ENCODE data around the gene SHF.

Gene SHF

DNA sequence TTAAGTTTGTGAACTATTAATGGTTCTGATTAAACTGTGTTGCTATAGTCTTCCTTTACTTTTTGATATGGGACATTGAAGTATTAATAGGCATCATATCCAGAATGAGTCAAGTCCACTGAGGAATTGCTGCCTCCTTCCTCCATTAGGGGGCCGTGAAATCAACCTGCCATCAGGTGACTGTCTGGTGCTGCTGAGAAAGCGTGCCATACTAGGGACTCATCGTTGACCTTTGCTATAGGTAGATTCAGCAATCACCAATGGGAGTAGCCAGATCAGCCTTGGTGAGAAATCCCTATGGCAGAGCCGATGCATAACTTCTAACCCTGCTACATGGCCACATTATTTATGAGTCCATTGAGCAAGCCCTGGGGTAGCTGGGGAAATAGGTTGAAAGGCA, 34.2 kb upstream of the SHF start:
- H3K4me3 ChIP-seq (ENCODE audit: insufficient read depth, low read depth, low read length) = no peak overlapping the region
- H3K4me1 ChIP-seq (ENCODE audit: control insufficient read depth, insufficient read depth, low read length) = peaks cover 7% of the 10 kb centered on the region
- no peaks in the 10 kb centered on the region for H3K36me3 ChIP-seq (ENCODE audit: control insufficient read depth, insufficient read depth, low read length)
- no peak overlapping the region for H3K27ac ChIP-seq (ENCODE audit: insufficient read depth, low read depth, low read length, poor library complexity, severe bottlenecking)
- H3K9me3 ChIP-seq (ENCODE audit: control insufficient read depth, low read length) = no peaks in the 10 kb centered on the region
- H3K27me3 ChIP-seq (ENCODE audit: control insufficient read depth, insufficient read depth, low read length, poor library complexity, severe bottlenecking) = no peaks in the 10 kb centered on the region
- 84 to 89% methylated on average over 4 of the region's 4 CpGs for WGBS, 2 experiments

- Histone ChIP-seq H3K27me3 (ENCODE audit: control insufficient read depth, insufficient read depth, low read length, poor library complexity, severe bottlenecking) (no peaks in the 10 kb centered on the region), H3K9me3 (ENCODE audit: control insufficient read depth, low read length) (no peaks in the 10 kb centered on the region), H3K4me1 (ENCODE audit: control insufficient read depth, insufficient read depth, low read length) (peaks cover 7% of the 10 kb centered on the region), H3K27ac (ENCODE audit: insufficient read depth, low read depth, low read length, poor library complexity, severe bottlenecking) (no peak overlapping the region), H3K4me3 (ENCODE audit: insufficient read depth, low read depth, low read length) (no peak overlapping the region), H3K36me3 (ENCODE audit: control insufficient read depth, insufficient read depth, low read length) (no peaks in the 10 kb centered on the region)
- 94 to 96% methylated on average over 2 of the region's 2 CpGs for WGBS, 2 experiments
These were observed 33.4 kb upstream of the SHF start for GRCh38 chr15:45221053-45221599.

GRCh38 chr15:45212493-45212892, 24.7 kb upstream of the SHF start:
- Histone ChIP-seq H3K4me3 (ENCODE audit: insufficient read depth, low read depth, low read length) (no peak overlapping the region), H3K4me1 (ENCODE audit: control insufficient read depth, insufficient read depth, low read length) (no peaks in the 10 kb centered on the region), H3K9me3 (ENCODE audit: control insufficient read depth, low read length) (no peaks in the 10 kb centered on the region), H3K36me3 (ENCODE audit: control insufficient read depth, insufficient read depth, low read length) (no peaks in the 10 kb centered on the region), H3K27me3 (ENCODE audit: control insufficient read depth, insufficient read depth, low read length, poor library complexity, severe bottlenecking) (no peaks in the 10 kb centered on the region), H3K27ac (ENCODE audit: insufficient read depth, low read depth, low read length, poor library complexity, severe bottlenecking) (no peak overlapping the region)
- 93 to 100% methylated on average over 1 of the region's 1 CpG for WGBS, 2 experiments

DNA sequence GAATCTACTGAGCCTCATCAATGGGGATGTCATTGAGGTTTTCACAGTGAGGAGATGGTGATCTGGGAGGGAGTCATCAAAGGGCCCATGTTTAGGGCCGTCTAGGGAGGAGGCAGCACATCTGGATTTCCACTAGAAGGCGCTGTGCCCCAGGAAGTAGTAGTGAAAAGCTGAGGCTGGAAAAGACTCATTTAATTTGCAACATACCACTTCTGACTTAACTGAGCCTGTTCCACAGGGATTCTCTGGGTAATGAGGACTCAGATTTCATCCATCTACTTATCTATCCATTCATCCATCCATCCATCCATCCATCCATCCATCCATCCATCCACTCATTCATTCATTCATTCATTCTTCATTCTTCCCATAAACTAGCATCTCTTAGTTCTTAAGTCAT, 17.4 kb upstream of the SHF start:
- Histone ChIP-seq H3K9me3 (ENCODE audit: control insufficient read depth, low read length) (no peaks in the 10 kb centered on the region), H3K4me3 (ENCODE audit: insufficient read depth, low read depth, low read length) (no peak overlapping the region), H3K4me1 (ENCODE audit: control insufficient read depth, insufficient read depth, low read length) (no peaks in the 10 kb centered on the region), H3K27me3 (ENCODE audit: control insufficient read depth, insufficient read depth, low read length, poor library complexity, severe bottlenecking) (no peaks in the 10 kb centered on the region), H3K36me3 (ENCODE audit: control insufficient read depth, insufficient read depth, low read length) (no peaks in the 10 kb centered on the region), H3K27ac (ENCODE audit: insufficient read depth, low read depth, low read length, poor library complexity, severe bottlenecking) (no peak overlapping the region)
- 2 to 5% methylated on average over 2 of the region's 2 CpGs for WGBS, 2 experiments

GRCh38 chr15:45203182-45203581, 15.4 kb upstream of the SHF start:
- Histone ChIP-seq H3K36me3 (ENCODE audit: control insufficient read depth, insufficient read depth, low read length) (no peaks in the 10 kb centered on the region), H3K9me3 (ENCODE audit: control insufficient read depth, low read length) (no peaks in the 10 kb centered on the region)
- 86 to 93% methylated on average over 3 to 4 of the region's 4 CpGs for WGBS, 2 experiments

GRCh38 chr15:45201869-45202268, 14.1 kb upstream of the SHF start:
- Histone ChIP-seq H3K4me3 (ENCODE audit: insufficient read depth, low read depth, low read length) (no peak overlapping the region), H3K27ac (ENCODE audit: insufficient read depth, low read depth, low read length, poor library complexity, severe bottlenecking) (no peak overlapping the region), H3K36me3 (ENCODE audit: control insufficient read depth, insufficient read depth, low read length) (no peaks in the 10 kb centered on the region), H3K27me3 (ENCODE audit: control insufficient read depth, insufficient read depth, low read length, poor library complexity, severe bottlenecking) (no peaks in the 10 kb centered on the region), H3K9me3 (ENCODE audit: control insufficient read depth, low read length) (no peaks in the 10 kb centered on the region), H3K4me1 (ENCODE audit: control insufficient read depth, insufficient read depth, low read length) (no peaks in the 10 kb centered on the region)
- 87 to 89% methylated on average over 7 of the region's 7 CpGs for WGBS, 2 experiments

More at GRCh38 chr15:45203182-45203581, 15.4 kb upstream of the SHF start:
- Histone ChIP-seq H3K27ac (ENCODE audit: insufficient read depth, low read depth, low read length, poor library complexity, severe bottlenecking) (no peak overlapping the region), H3K27me3 (ENCODE audit: control insufficient read depth, insufficient read depth, low read length, poor library complexity, severe bottlenecking) (no peaks in the 10 kb centered on the region), H3K4me1 (ENCODE audit: control insufficient read depth, insufficient read depth, low read length) (no peaks in the 10 kb centered on the region), H3K4me3 (ENCODE audit: insufficient read depth, low read depth, low read length) (no peak overlapping the region)

- WGBS, 2 experiments = 89 to 90% methylated on average over 3 of the region's 3 CpGs
- no peaks in the 10 kb centered on the region for H3K4me1 ChIP-seq (ENCODE audit: control insufficient read depth, insufficient read depth, low read length)
- no peak overlapping the region for H3K4me3 ChIP-seq (ENCODE audit: insufficient read depth, low read depth, low read length)
- no peaks in the 10 kb centered on the region for H3K27me3 ChIP-seq (ENCODE audit: control insufficient read depth, insufficient read depth, low read length, poor library complexity, severe bottlenecking)
- H3K9me3 ChIP-seq (ENCODE audit: control insufficient read depth, low read length) = no peaks in the 10 kb centered on the region
- no peaks in the 10 kb centered on the region for H3K36me3 ChIP-seq (ENCODE audit: control insufficient read depth, insufficient read depth, low read length)
- peak overlapping the region; percentile 38 for H3K27ac ChIP-seq (ENCODE audit: insufficient read depth, low read depth, low read length, poor library complexity, severe bottlenecking)
These were observed 13.7 kb upstream of the SHF start for GRCh38 chr15:45201557-45201859.

- H3K36me3 ChIP-seq (ENCODE audit: control insufficient read depth, insufficient read depth, low read length) = no peaks in the 10 kb centered on the region
- peak overlapping the region; percentile 98 for H3K4me3 ChIP-seq (ENCODE audit: insufficient read depth, low read depth, low read length)
- peak overlapping the region; percentile 95 for H3K27ac ChIP-seq (ENCODE audit: insufficient read depth, low read depth, low read length, poor library complexity, severe bottlenecking)
- 3% methylated on average over 33 of the region's 34 CpGs for WGBS, 2 experiments
- H3K27me3 ChIP-seq (ENCODE audit: control insufficient read depth, insufficient read depth, low read length, poor library complexity, severe bottlenecking) = no peaks in the 10 kb centered on the region
- no peaks in the 10 kb centered on the region for H3K4me1 ChIP-seq (ENCODE audit: control insufficient read depth, insufficient read depth, low read length)
- H3K9me3 ChIP-seq (ENCODE audit: control insufficient read depth, low read length) = no peaks in the 10 kb centered on the region
These were observed 13.2 kb upstream of the SHF start for GRCh38 chr15:45200799-45201556.

DNA sequence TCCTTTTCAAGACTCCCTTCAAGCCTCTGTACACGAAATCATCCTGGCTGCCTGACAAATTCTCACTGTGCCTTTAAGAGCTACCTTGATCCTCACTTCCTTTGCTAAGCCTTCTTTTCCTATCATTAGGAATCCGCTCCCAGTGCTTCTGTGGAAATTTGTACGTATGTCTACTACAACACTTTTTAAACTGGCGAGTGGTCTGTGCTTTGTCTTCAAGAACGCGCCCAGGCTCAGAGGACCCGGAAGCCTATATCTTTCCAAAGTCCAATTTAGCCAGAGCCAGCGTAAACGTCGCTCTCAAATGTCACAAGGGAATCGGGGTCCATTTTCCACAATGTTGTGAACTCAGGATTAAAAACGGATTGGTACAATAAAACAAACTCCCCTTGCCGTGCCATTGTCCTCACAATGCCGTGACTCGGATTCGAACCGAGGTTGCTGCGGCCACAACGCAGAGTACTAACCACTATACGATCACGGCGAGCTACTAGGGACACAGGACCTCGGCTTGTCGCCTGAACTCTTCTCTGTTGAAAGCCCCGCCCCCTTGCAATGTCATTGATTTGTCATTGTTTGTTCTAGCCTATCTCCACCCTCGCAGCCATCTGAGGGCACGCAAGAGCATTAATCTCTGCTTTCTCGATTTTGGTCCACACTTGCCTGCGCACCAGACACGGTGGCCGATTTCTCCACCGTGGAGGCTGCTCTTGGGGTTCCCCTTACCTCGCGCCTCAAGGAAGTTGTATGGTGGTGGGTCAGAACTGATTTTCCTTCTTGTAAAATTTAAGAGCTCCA, 12.4 kb upstream of the SHF start:
- no peaks in the 10 kb centered on the region for H3K4me1 ChIP-seq (ENCODE audit: control insufficient read depth, insufficient read depth, low read length)
- WGBS, 2 experiments = 0% methylated on average over 34 of the region's 34 CpGs
- H3K27me3 ChIP-seq (ENCODE audit: control insufficient read depth, insufficient read depth, low read length, poor library complexity, severe bottlenecking) = no peaks in the 10 kb centered on the region
- H3K27ac ChIP-seq (ENCODE audit: insufficient read depth, low read depth, low read length, poor library complexity, severe bottlenecking) = peak overlapping the region; percentile 95
- H3K36me3 ChIP-seq (ENCODE audit: control insufficient read depth, insufficient read depth, low read length) = no peaks in the 10 kb centered on the region
- no peaks in the 10 kb centered on the region for H3K9me3 ChIP-seq (ENCODE audit: control insufficient read depth, low read length)
- H3K4me3 ChIP-seq (ENCODE audit: insufficient read depth, low read depth, low read length) = peak overlapping the region; percentile 98

DNA sequence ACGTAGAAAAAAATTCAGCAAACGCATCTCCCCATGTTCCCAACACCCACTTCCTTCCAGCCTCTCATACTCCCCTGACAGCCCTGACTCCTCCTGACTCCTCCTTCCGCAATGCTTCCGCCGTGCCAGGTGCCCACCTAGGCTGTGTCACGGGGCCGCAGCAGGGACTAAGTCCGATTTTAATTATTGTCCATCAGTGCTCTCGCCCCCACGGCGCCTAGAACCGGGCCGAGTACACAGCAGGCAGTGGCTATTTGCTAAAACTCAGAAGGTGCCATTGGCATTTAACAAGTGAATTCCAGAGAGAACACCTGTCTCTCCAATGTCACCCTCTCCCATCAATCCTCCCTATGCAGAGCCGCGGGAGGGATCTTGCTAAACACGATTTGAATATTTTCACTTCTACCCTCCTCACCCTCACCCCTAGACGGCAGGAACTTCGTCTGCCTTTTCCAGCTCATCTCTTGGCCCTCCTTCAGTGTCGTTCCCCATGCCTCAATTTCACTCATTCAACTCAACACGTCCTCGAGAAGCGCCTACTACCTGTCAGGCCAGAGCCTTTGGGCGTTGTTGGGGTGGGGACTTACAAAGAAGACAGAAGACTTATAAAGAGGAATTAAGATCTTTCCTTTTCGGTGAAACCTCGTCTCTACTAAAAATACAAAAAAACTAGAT, 11.5 kb upstream of the SHF start:
- H3K27me3 ChIP-seq (ENCODE audit: control insufficient read depth, insufficient read depth, low read length, poor library complexity, severe bottlenecking) = no peaks in the 10 kb centered on the region
- H3K36me3 ChIP-seq (ENCODE audit: control insufficient read depth, insufficient read depth, low read length) = no peaks in the 10 kb centered on the region
- H3K27ac ChIP-seq (ENCODE audit: insufficient read depth, low read depth, low read length, poor library complexity, severe bottlenecking) = no peak overlapping the region
- H3K4me3 ChIP-seq (ENCODE audit: insufficient read depth, low read depth, low read length) = peak overlapping the region; percentile 98
- 1 to 2% methylated on average over 25 of the region's 25 CpGs for WGBS, 2 experiments
- no peaks in the 10 kb centered on the region for H3K4me1 ChIP-seq (ENCODE audit: control insufficient read depth, insufficient read depth, low read length)
- H3K9me3 ChIP-seq (ENCODE audit: control insufficient read depth, low read length) = no peaks in the 10 kb centered on the region
